Keratinocyte (primary cell): ENCODE results near the gene GET3. TPM values are rescaled to one million over a fixed set of nuclear protein-coding genes. Genes with fewer than 3 reads are reported as not detected.
A peak's percentile ranks its signal among the peaks of the same experiment; 100 is the strongest.

Experiments
- DNase-seq: peaks from one replicate; pipeline ENCODE4 v3.0.0-alpha.2; 2011; ENCODE audit warnings: low read depth, missing footprints, low spot score
- FAIRE-seq: peaks from 2 replicates; lab custom pipeline; 2011; peaks lifted over from hg19 to GRCh38; lab: Jason Lieb, UNC
- H2AFZ ChIP-seq: 2 replicates; pipeline ENCODE4 v1.6.0; 2012; ENCODE audit warnings: low read length, control low read depth, inconsistent platforms; ENCODE audit not compliant: control insufficient read depth
- H3K27ac ChIP-seq: 2 replicates; pipeline ENCODE4 v1.5.1; 2011; ENCODE audit warnings: low read length; ENCODE audit not compliant: control insufficient read depth, insufficient read depth
- H3K27me3 ChIP-seq: 3 replicates; pipeline ENCODE4 v1.6.0; 2011; ENCODE audit warnings: low read length; ENCODE audit not compliant: control insufficient read depth, insufficient read depth; ENCODE audit errors: extremely low read depth
- H3K36me3 ChIP-seq, 2 experiments: 2 replicates in 1 of 2; 3 replicates in 1 of 2; pipeline ENCODE4 v1.5.1; 2011; ENCODE audit warnings: low read length in 2 of 2, mild to moderate bottlenecking in 1 of 2; ENCODE audit not compliant: control insufficient read depth in 2 of 2, insufficient read depth in 2 of 2; ENCODE audit errors: extremely low read depth in 1 of 2
- H3K4me1 ChIP-seq: 3 replicates; pipeline ENCODE4 v1.5.1; 2011; ENCODE audit warnings: low read length; ENCODE audit not compliant: control insufficient read depth, insufficient read depth; ENCODE audit errors: extremely low read depth
- H3K4me2 ChIP-seq: 3 replicates; pipeline ENCODE4 v1.6.0; 2011; ENCODE audit warnings: low read depth, low read length; ENCODE audit not compliant: control insufficient read depth, insufficient read depth; ENCODE audit errors: extremely low read depth
- H3K4me3 ChIP-seq, 3 experiments: fragments of 200-600 bp in 1 of 3; sonication (generic) in 1 of 3; 2 replicates in 2 of 3; 3 replicates in 1 of 3; pipeline ENCODE4 v1.5.1; 2011 to 2016; ENCODE audit warnings: low read length in 3 of 3, mild to moderate bottlenecking in 3 of 3, control low read depth in 2 of 3, inconsistent platforms in 1 of 3, low read depth in 1 of 3, mixed read lengths in 1 of 3, mixed run types in 1 of 3, moderate library complexity in 1 of 3; ENCODE audit not compliant: control insufficient read depth in 2 of 3, insufficient read depth in 2 of 3; ENCODE audit errors: extremely low read depth in 1 of 3
- H3K79me2 ChIP-seq: 2 replicates; pipeline ENCODE4 v1.6.0; 2012; ENCODE audit warnings: low read length; ENCODE audit not compliant: control insufficient read depth, insufficient read depth
- H3K9ac ChIP-seq: 3 replicates; pipeline ENCODE4 v1.6.0; 2011; ENCODE audit warnings: low read length; ENCODE audit not compliant: control insufficient read depth, insufficient read depth; ENCODE audit errors: extremely low read depth
- H3K9me1 ChIP-seq: 3 replicates; pipeline ENCODE4 v1.6.0; 2011; ENCODE audit warnings: low read length; ENCODE audit not compliant: control insufficient read depth, insufficient read depth; ENCODE audit errors: extremely low read depth
- H3K9me3 ChIP-seq: 2 replicates; pipeline ENCODE4 v1.5.1; 2012; ENCODE audit warnings: low read depth, low read length; ENCODE audit not compliant: control insufficient read depth
- H4K20me1 ChIP-seq: 3 replicates; pipeline ENCODE4 v1.6.0; 2011; ENCODE audit warnings: low read length; ENCODE audit not compliant: control insufficient read depth, insufficient read depth; ENCODE audit errors: extremely low read depth
- EZH2 ChIP-seq: IDR thresholded peaks from one replicate; pipeline ENCODE4 v1.6.1; 2012; ENCODE audit warnings: inconsistent platforms, mild to moderate bottlenecking, low read length, moderate library complexity
- dilution Hi-C: fragments of 300-500 bp; cut with MboI; formaldehyde crosslinking; loops from one replicate; pipeline ENCODE4 v1.7.0; 2020; ENCODE audit warnings: low sequenced_read_pairs; ENCODE audit not compliant: extremely low pct_ligation_motif_present
- polyA plus RNA-seq, 5 experiments: library from polyadenylated mRNA; depleted of rRNA in 3 of 5; stranded (reverse) in 3 of 5; stranded (forward) in 1 of 5; unstranded in 1 of 5; fragments of >200 nt; gene quantifications; 1 replicate in 1 of 5; 2 replicates in 3 of 5; 3 replicates in 1 of 5; pipeline versions ENCODE4 v1.2.1 to v1.2.3, GENCODE V29; 2011 to 2012; ENCODE audit warnings: missing spikeins in 2 of 5, low read depth in 1 of 5, low replicate concordance in 1 of 5
- TF ChIP-seq, protein P1 (sequence below), 3 experiments: IDR thresholded peaks in 1 of 3; conservative IDR thresholded peaks in 1 of 3; optimal IDR thresholded peaks in 1 of 3; 2 replicates in 2 of 3; 3 replicates in 1 of 3; pipeline versions ENCODE3 to v1.5.1; 2011; ENCODE audit warnings: low read length in 3 of 3, mild to moderate bottlenecking in 3 of 3, moderate library complexity in 2 of 3, control low read depth in 1 of 3, inconsistent platforms in 1 of 3; ENCODE audit not compliant: insufficient read depth in 2 of 3; ENCODE audit errors: extremely low read depth in 1 of 3

Gene GET3
- polyA plus RNA-seq, 1 donor (not counting 4 experiments of a cell fraction or from before 2014, with no cell fraction given), result 104 TPM

DNA sequence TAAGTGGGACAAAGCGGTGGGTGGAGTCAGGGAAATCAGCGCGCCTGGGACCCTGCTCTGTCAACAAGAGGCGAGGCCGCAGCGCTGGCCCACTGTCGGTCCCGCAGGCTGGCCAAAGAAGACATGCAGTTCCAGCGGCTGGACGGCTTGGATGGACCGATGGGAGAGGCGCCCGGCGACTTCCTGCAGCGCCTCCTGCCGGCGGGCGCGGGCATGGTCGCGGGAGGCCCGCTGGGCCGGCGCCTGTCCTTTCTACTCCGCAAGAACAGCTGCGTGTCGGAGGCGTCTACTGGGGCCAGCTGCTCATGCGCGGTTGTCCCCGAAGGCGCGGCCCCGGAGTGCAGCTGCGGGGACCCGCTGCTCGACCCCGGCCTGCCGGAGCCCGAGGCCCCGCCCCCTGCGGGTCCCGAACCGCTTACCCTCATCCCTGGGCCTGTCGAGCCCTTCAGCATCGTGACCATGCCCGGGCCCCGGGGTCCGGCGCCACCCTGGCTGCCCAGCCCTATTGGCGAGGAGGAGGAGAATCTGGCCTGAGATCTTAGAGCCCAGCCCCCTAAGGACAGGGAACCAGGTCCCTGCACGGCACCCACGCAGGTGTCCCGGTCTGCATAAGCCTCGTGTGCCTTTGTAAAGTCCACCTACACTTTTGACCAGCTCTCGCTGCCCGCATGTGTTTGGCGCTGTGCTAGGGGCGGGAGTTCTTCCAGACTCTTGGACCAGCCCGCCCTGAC, 20.4 kb downstream of the GET3 start:
- no peaks in the 10 kb centered on the region for H3K27me3 ChIP-seq
- no peak overlapping the region for H3K27ac ChIP-seq
- H3K9me1 ChIP-seq, result no peaks in the 10 kb centered on the region
- TF ChIP-seq, protein P1, sequence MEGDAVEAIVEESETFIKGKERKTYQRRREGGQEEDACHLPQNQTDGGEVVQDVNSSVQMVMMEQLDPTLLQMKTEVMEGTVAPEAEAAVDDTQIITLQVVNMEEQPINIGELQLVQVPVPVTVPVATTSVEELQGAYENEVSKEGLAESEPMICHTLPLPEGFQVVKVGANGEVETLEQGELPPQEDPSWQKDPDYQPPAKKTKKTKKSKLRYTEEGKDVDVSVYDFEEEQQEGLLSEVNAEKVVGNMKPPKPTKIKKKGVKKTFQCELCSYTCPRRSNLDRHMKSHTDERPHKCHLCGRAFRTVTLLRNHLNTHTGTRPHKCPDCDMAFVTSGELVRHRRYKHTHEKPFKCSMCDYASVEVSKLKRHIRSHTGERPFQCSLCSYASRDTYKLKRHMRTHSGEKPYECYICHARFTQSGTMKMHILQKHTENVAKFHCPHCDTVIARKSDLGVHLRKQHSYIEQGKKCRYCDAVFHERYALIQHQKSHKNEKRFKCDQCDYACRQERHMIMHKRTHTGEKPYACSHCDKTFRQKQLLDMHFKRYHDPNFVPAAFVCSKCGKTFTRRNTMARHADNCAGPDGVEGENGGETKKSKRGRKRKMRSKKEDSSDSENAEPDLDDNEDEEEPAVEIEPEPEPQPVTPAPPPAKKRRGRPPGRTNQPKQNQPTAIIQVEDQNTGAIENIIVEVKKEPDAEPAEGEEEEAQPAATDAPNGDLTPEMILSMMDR (optimal IDR thresholded peaks at IDR 0.05 in 1 of 3, IDR thresholded peaks at IDR 0.05 in 1 of 3, conservative IDR thresholded peaks at IDR 0.05 in 1 of 3; ENCODE audit: extremely low read depth in 1 of 3, insufficient read depth in 2 of 3, low read length in 3 of 3), result peak; percentile 83 to 97 (median 84)
- TF ChIP-seq EZH2, result no peak
- peak overlapping the region; percentile 37 for H3K4me2 ChIP-seq
- dilution Hi-C loops, result no loop called here
- H3K36me3 ChIP-seq, result peaks cover 0 to 4% of the 10 kb centered on the region in 2 experiments
- H3K9ac ChIP-seq, result peak overlapping the region; percentile 33
- peak overlapping the region; percentile 25 for H2AFZ ChIP-seq
- no peaks in the 10 kb centered on the region for H3K9me3 ChIP-seq
- H3K4me3 ChIP-seq, result peak overlapping the region in 2 of 3 experiments; percentile 12 to 16
- FAIRE-seq (no peak), DNase-seq (no peak)
- no peaks in the 10 kb centered on the region for H3K4me1 ChIP-seq
- no peaks in the 10 kb centered on the region for H3K79me2 ChIP-seq
- H4K20me1 ChIP-seq, result no peaks in the 10 kb centered on the region

DNA sequence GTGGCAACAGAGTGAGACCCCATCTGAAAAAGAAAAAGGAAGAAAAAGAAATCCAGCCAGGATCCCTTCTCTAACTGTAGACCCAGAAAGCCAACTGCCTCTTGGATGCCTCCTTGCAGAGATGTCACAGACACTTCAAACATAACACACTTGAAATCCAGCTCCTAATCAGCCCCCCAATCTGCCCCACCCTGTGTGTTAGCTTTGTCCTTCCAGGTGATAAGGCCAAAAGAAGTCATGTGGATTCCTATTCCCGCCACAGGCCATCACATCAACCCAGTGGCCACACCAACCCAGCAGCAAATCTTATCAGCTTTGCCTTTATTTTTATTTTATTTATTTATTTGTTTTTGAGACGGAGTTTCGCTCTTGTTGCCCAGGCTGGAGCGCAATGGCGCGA, 22.4 kb downstream of the GET3 start:
- no peak overlapping the region for H3K27ac ChIP-seq
- no peak for FAIRE-seq

More for the DNA sequence above, 22.4 kb downstream of the GET3 start:
- H3K4me3 ChIP-seq, result no peak overlapping the region
- dilution Hi-C loops, result no loop called here
- H3K36me3 ChIP-seq, result peaks cover 7 to 12% of the 10 kb centered on the region in 2 experiments
- no peak overlapping the region for H3K4me2 ChIP-seq
- TF ChIP-seq, protein P1 (optimal IDR thresholded peaks at IDR 0.05 in 1 of 3, IDR thresholded peaks at IDR 0.05 in 1 of 3, conservative IDR thresholded peaks at IDR 0.05 in 1 of 3; ENCODE audit: extremely low read depth in 1 of 3, insufficient read depth in 2 of 3, low read length in 3 of 3), result no peak
- H3K4me1 ChIP-seq, result no peaks in the 10 kb centered on the region
- no peaks in the 10 kb centered on the region for H4K20me1 ChIP-seq
- H3K79me2 ChIP-seq, result no peaks in the 10 kb centered on the region
- no peak for DNase-seq
- no peaks in the 10 kb centered on the region for H3K9me1 ChIP-seq
- no peak overlapping the region for H2AFZ ChIP-seq
- H3K27me3 ChIP-seq, result no peaks in the 10 kb centered on the region
- H3K9me3 ChIP-seq, result no peaks in the 10 kb centered on the region
- no peak overlapping the region for H3K9ac ChIP-seq
